GM12892 (cell line): ENCODE measurements around the gene FAM107A.

Experiments
- POLR2A ChIP-seq: IDR thresholded peaks from 2 replicates; pipeline ENCODE4 v1.6.1; 2011; ENCODE audit warnings: low read depth, low read length, control low read depth
- POLR2AphosphoS5 ChIP-seq: IDR thresholded peaks from 2 replicates; pipeline ENCODE4 v1.6.1; 2011; ENCODE audit warnings: low read depth, low read length, control low read depth

GRCh38 chr3:58531956-58532355, 45.2 kb downstream of the FAM107A start:
- TF ChIP-seq POLR2A = no peak
- no peak for TF ChIP-seq POLR2AphosphoS5
